Measurements from ENCODE around the gene PTPRR. TPM values are rescaled to one million over a fixed set of nuclear protein-coding genes. Genes with fewer than 3 reads are reported as not detected.

The PTPRR gene
- total RNA-seq, 2 donors from 2014 or later = 0.32 to 2.4 TPM

DNA sequence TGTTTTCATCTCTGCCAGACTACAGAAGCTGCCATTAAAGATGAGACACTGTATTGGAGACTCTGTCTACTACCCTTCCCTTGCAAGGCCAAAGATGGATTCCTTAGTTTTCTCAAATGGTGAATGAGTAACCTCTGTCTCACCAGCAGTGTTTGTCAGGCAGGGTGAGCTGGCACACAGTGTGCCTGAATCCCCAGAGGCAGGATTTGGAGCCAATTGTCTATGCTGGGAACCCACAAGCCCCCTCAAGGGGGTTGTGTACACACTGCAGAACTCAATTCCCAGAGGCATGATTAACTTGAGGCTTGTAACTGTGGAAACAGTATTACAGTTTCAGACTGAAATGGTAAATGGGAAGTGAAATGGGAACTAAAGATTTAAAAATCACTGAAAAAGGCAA is 146.5 kb downstream of the PTPRR start:
- Histone ChIP-seq H3K4me1 (replicated peaks) (no peaks in the 10 kb centered on the region), H3K9me3 (no peaks in the 10 kb centered on the region)

DNA sequence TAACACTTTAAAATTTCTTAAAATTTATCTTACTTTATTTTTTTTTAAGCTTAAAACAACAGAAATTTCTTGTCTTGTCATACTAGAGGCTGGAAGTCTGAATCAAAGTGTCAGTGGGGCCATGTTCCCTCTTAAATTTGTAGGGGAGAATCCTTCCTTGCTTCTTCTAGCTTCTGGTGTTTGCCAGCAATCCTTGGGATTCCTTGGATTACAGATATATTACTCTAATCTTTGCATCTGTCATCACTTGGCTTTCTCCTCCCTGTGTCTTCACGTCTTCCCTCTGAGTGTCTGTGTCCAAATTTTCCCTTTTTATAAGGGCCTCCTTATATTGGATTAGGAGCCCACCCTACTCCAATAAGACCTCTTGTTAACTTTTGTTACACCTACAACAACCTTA is 147.7 kb downstream of the PTPRR start:
- DNase-seq (ENCODE audit: low spot score) = no peak
- no peaks in the 10 kb centered on the region for H3K27me3 ChIP-seq (replicated peaks; ENCODE audit: insufficient read depth)
- WGBS = 24% methylated on average over 1 of the region's 1 CpG
- H3K36me3 ChIP-seq = no peaks in the 10 kb centered on the region
- no peak for TF ChIP-seq POLR2AphosphoS5 (IDR thresholded peaks at IDR 0.05)
- no peak for TF ChIP-seq POLR2A (IDR thresholded peaks at IDR 0.05)
- TF ChIP-seq, protein P1, sequence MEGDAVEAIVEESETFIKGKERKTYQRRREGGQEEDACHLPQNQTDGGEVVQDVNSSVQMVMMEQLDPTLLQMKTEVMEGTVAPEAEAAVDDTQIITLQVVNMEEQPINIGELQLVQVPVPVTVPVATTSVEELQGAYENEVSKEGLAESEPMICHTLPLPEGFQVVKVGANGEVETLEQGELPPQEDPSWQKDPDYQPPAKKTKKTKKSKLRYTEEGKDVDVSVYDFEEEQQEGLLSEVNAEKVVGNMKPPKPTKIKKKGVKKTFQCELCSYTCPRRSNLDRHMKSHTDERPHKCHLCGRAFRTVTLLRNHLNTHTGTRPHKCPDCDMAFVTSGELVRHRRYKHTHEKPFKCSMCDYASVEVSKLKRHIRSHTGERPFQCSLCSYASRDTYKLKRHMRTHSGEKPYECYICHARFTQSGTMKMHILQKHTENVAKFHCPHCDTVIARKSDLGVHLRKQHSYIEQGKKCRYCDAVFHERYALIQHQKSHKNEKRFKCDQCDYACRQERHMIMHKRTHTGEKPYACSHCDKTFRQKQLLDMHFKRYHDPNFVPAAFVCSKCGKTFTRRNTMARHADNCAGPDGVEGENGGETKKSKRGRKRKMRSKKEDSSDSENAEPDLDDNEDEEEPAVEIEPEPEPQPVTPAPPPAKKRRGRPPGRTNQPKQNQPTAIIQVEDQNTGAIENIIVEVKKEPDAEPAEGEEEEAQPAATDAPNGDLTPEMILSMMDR (IDR thresholded peaks at IDR 0.05) = no peak
- H3K9me3 ChIP-seq = no peaks in the 10 kb centered on the region
- H3K27ac ChIP-seq = no peak overlapping the region
- intact Hi-C loops (cut with DNase I) = no loop called here
- H3K4me1 ChIP-seq (replicated peaks) = no peaks in the 10 kb centered on the region
- H3K4me3 ChIP-seq = no peak overlapping the region

More for the DNA sequence above, 146.5 kb downstream of the PTPRR start:
- intact Hi-C loops (cut with DNase I) = no loop called here
- Histone ChIP-seq H3K4me3 (no peak overlapping the region), H3K27ac (no peak overlapping the region), H3K36me3 (no peaks in the 10 kb centered on the region), H3K27me3 (replicated peaks; ENCODE audit: insufficient read depth) (no peaks in the 10 kb centered on the region)
- TF ChIP-seq, protein P1 (IDR thresholded peaks at IDR 0.05) = no peak
- no peak for TF ChIP-seq POLR2AphosphoS5 (IDR thresholded peaks at IDR 0.05)
- TF ChIP-seq POLR2A (IDR thresholded peaks at IDR 0.05) = no peak
- DNase-seq (ENCODE audit: low spot score) = no peak

DNA sequence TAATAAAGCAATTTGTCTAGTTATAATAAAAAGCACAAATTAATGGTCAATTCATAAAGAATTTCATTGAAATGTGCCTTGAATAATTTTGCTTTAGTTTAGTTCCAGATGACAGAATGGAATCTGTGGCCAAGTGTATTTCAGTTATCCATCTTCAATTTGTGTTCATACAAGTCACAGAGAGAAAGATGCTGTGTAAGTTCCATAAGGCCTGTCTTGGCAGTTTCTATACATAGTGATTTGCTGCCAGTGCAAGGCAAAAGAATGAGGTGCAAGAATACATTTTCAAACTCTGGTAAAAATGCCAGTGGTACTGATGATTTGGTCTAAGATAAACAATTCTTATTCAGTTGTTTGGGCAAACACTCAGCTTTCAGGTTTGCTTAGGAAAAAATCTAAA is 149.0 kb downstream of the PTPRR start:
- H3K9me3 ChIP-seq = no peaks in the 10 kb centered on the region
- H3K4me3 ChIP-seq = no peak overlapping the region
- DNase-seq (ENCODE audit: low spot score) = no peak
- intact Hi-C loops (cut with DNase I) = no loop called here
- no peak overlapping the region for H3K27ac ChIP-seq
- H3K36me3 ChIP-seq = no peaks in the 10 kb centered on the region
- H3K4me1 ChIP-seq (replicated peaks) = no peaks in the 10 kb centered on the region
- no peaks in the 10 kb centered on the region for H3K27me3 ChIP-seq (replicated peaks; ENCODE audit: insufficient read depth)
- no peak for TF ChIP-seq POLR2A (IDR thresholded peaks at IDR 0.05)
- TF ChIP-seq, protein P1 (IDR thresholded peaks at IDR 0.05) = no peak
- no peak for TF ChIP-seq POLR2AphosphoS5 (IDR thresholded peaks at IDR 0.05)

DNA sequence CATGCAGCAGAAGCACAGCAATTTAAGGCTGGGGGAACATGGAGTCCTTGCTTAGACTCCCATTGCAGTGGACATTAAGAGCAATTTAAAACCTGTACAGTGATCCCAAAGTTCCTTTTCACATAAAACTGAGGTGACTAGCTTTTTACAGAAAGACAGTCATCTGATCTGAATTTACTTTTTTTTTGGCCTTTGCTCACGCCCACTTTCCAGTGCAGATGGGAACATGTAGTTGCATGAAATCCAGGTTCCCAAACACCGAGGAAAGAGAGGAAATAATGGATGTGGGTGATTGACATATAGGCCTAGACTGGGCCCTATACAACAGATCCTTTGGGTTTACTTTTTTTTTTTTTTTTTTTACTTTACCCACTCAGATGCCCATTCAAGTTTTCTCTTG is 156.9 kb downstream of the PTPRR start:
- Histone ChIP-seq H3K36me3 (no peaks in the 10 kb centered on the region), H3K4me1 (replicated peaks) (no peaks in the 10 kb centered on the region), H3K4me3 (no peak overlapping the region), H3K27me3 (replicated peaks; ENCODE audit: insufficient read depth) (no peaks in the 10 kb centered on the region), H3K27ac (no peak overlapping the region), H3K9me3 (no peaks in the 10 kb centered on the region)
- intact Hi-C loops (cut with DNase I) = no loop called here
- TF ChIP-seq POLR2A (IDR thresholded peaks at IDR 0.05) = no peak
- TF ChIP-seq, protein P1 (IDR thresholded peaks at IDR 0.05) = no peak
- TF ChIP-seq POLR2AphosphoS5 (IDR thresholded peaks at IDR 0.05) = no peak
- 61% methylated on average over 2 of the region's 2 CpGs for WGBS
- DNase-seq (ENCODE audit: low spot score) = no peak

DNA sequence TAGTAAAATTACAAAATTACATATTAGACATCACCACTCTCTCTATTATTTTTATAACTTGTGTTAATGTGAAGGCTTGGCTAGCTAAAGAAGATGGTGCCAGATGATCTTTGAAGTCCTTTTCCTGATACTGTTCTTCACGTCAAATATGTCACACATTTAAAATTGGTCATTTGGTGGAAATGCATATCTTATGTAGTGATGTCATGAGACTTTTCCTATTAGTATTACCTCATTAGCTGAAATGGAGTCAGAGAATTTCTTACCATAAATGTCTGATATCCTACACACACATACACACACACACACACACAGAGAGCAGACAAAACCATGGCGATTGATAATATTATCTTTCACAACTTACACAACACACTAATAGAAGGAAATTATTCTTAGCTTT is 158.5 kb downstream of the PTPRR start:
- intact Hi-C loops (cut with DNase I) = no loop called here
- TF ChIP-seq, protein P1 (IDR thresholded peaks at IDR 0.05) = no peak
- TF ChIP-seq POLR2AphosphoS5 (IDR thresholded peaks at IDR 0.05) = no peak
- no peak for TF ChIP-seq POLR2A (IDR thresholded peaks at IDR 0.05)
- no peak overlapping the region for H3K27ac ChIP-seq
- H3K36me3 ChIP-seq = no peaks in the 10 kb centered on the region
- no peak for DNase-seq (ENCODE audit: low spot score)
- 81% methylated on average over 2 of the region's 2 CpGs for WGBS
- no peaks in the 10 kb centered on the region for H3K9me3 ChIP-seq
- no peaks in the 10 kb centered on the region for H3K27me3 ChIP-seq (replicated peaks; ENCODE audit: insufficient read depth)
- H3K4me3 ChIP-seq = no peak overlapping the region
- H3K4me1 ChIP-seq (replicated peaks) = no peaks in the 10 kb centered on the region

Data from prostate gland (tissue), 2 donors.